K562 (cell line): Measurements from ENCODE around the gene HES4. TPM values are rescaled to one million over a fixed set of nuclear protein-coding genes. Genes with fewer than 3 reads are reported as not detected.

Source experiments
- ARHGAP35 ChIP-seq: fragments of 450-650 bp; IDR thresholded peaks from 2 replicates; pipeline ENCODE4 v1.6.1; 2018; ENCODE audit not compliant: partially characterized antibody
- DIDO1 ChIP-seq: fragments of 450-650 bp; IDR thresholded peaks from 2 replicates; pipeline ENCODE4 v1.6.1; 2016; ENCODE audit warnings: low read depth, missing biosample characterization, missing genetic modification characterization
- DPF2 ChIP-seq: fragments of 450-650 bp; IDR thresholded peaks from 2 replicates; pipeline ENCODE4 v1.6.1; 2016
- HEY1 ChIP-seq: fragments of 250-450 bp; sonication (Bioruptor Pico); IDR thresholded peaks from 2 replicates; pipeline ENCODE4 v1.5.0; 2020; ENCODE audit warnings: mild to moderate bottlenecking, moderate library complexity, borderline replicate concordance
- IRF2 ChIP-seq: sonication (generic); formaldehyde crosslinking; IDR thresholded peaks from 2 replicates; pipeline ENCODE4 v1.8.1; 2022; ENCODE audit warnings: mild to moderate bottlenecking, missing genetic modification reagents
- JUN ChIP-seq, 2 experiments: sonication (generic) in 1 of 2; formaldehyde crosslinking in 1 of 2; IDR thresholded peaks; 2 replicates each; pipeline versions ENCODE4 v1.6.1 to v1.8.0; 2012 to 2022; ENCODE audit warnings: borderline replicate concordance in 2 of 2, mild to moderate bottlenecking in 2 of 2, improper control_type of control experiment in 1 of 2, low read depth in 1 of 2, low read length in 1 of 2, missing genetic modification reagents in 1 of 2
- L3MBTL2 ChIP-seq: fragments of 450-650 bp; IDR thresholded peaks from 2 replicates; pipeline ENCODE4 v1.6.1; 2016; ENCODE audit warnings: mild to moderate bottlenecking, moderate library complexity
- MEIS2 ChIP-seq: fragments of 450-650 bp; IDR thresholded peaks from 2 replicates; pipeline ENCODE4 v1.6.1; 2014; ENCODE audit warnings: mild to moderate bottlenecking; ENCODE audit not compliant: partially characterized antibody
- OTX1 ChIP-seq: fragments of 450-650 bp; formaldehyde crosslinking; IDR thresholded peaks from 2 replicates; pipeline ENCODE4 v1.4.0; 2022; ENCODE audit warnings: mild to moderate bottlenecking
- POLR2AphosphoS2 ChIP-seq: IDR thresholded peaks from 2 replicates; pipeline ENCODE4 v1.6.1; 2012; ENCODE audit warnings: low read length, improper control_type of control experiment
- RAD51 ChIP-seq: fragments of 450-650 bp; IDR thresholded peaks from 2 replicates; pipeline ENCODE4 v1.7.1; 2016; ENCODE audit warnings: low read depth, mild to moderate bottlenecking, borderline replicate concordance
- RBFOX2 ChIP-seq: fragments of 200-400 bp; formaldehyde crosslinking; IDR thresholded peaks from 2 replicates; pipeline ENCODE4 v1.6.1; 2017; ENCODE audit warnings: low read depth, mild to moderate bottlenecking, low read length, moderate library complexity
- SMARCB1 ChIP-seq: IDR thresholded peaks from 2 replicates; pipeline ENCODE4 v1.6.1; 2011; ENCODE audit warnings: improper control_type of control experiment, low read depth; ENCODE audit not compliant: insufficient read length
- STAT5B ChIP-seq: fragments of 250-450 bp; sonication (Bioruptor Pico); IDR thresholded peaks from 2 replicates; pipeline ENCODE4 v1.8.0; 2021; ENCODE audit warnings: mild to moderate bottlenecking, inconsistent platforms
- TBP ChIP-seq: optimal IDR thresholded peaks from 2 replicates; pipeline ENCODE3; 2011; ENCODE audit warnings: low read depth, low read length, improper control_type of control experiment
- YY1 ChIP-seq, 3 experiments: IDR thresholded peaks; 2 replicates each; pipeline ENCODE4 v1.6.1; 2011; ENCODE audit warnings: low read length in 2 of 3, mild to moderate bottlenecking in 2 of 3, moderate library complexity in 2 of 3, borderline replicate concordance in 1 of 3, control low read depth in 1 of 3, low read depth in 1 of 3; ENCODE audit not compliant: insufficient read depth in 3 of 3, insufficient replicate concordance in 2 of 3, control insufficient read depth in 1 of 3, insufficient read length in 1 of 3; ENCODE audit errors: extremely low read depth in 1 of 3
- ZKSCAN8 ChIP-seq: fragments of 200-800 bp; sonication (Bioruptor generic); IDR thresholded peaks from 2 replicates; pipeline ENCODE4 v1.6.1; 2016; ENCODE audit warnings: missing genetic modification characterization, missing compliant biosample characterization
- polyA plus RNA-seq, 8 experiments: library from polyadenylated mRNA; depleted of rRNA in 4 of 8; stranded (reverse) in 5 of 8; unstranded in 3 of 8; fragments of >200 nt; fragmentation: Nextera tagmentation in 2 of 8; fragmentation: Illumina TruSeq in 1 of 8; extraction: Ambion mirVana in 2 of 8; extraction: Trizol in 1 of 8; gene quantifications; 2 replicates each; pipeline versions ENCODE4 v1.2.1 to v1.2.3, GENCODE V29; 2011 to 2014; ENCODE audit warnings: inconsistent platforms in 1 of 8, missing spikeins in 1 of 8
- total RNA-seq, 7 experiments: library from RNA; depleted of rRNA in 6 of 7; stranded (reverse); fragments of >200 nt in 6 of 7; fragmentation: Illumina TruSeq in 2 of 7; extraction: Trizol in 2 of 7; gene quantifications; 2 replicates each; pipeline versions ENCODE4 v1.2.1 to v1.2.3, GENCODE V29; 2011 to 2021; ENCODE audit warnings: low replicate concordance in 1 of 7
- TF ChIP-seq, protein P1 (sequence below): fragments of 200-800 bp; sonication (Bioruptor generic); IDR thresholded peaks from 2 replicates; pipeline ENCODE4 v1.6.1; 2017; ENCODE audit warnings: missing genetic modification characterization, missing compliant biosample characterization
- TF ChIP-seq, protein P2 (sequence below): fragments of 450-650 bp; IDR thresholded peaks from 2 replicates; pipeline ENCODE4 v1.6.1; 2017; ENCODE audit warnings: mild to moderate bottlenecking, moderate library complexity
- TF ChIP-seq, protein P3 (sequence below): fragments of 450-650 bp; formaldehyde crosslinking; conservative IDR thresholded peaks from 2 replicates; pipeline ENCODE4 v1.4.0; 2022; ENCODE audit warnings: mild to moderate bottlenecking, missing genetic modification characterization
- TF ChIP-seq, protein P4 (sequence below): sonication (generic); formaldehyde crosslinking; IDR thresholded peaks from 2 replicates; pipeline ENCODE4 v1.4.0; 2020; ENCODE audit warnings: mild to moderate bottlenecking, missing genetic modification reagents

The HES4 gene
- total and polyA plus RNA-seq, 9 of the 15 experiments (the other 6 are each of a cell fraction or from before 2014, with no cell fraction given) = 0.21 to 43.7 (median 5.3) TPM; not detected in 2

DNA sequence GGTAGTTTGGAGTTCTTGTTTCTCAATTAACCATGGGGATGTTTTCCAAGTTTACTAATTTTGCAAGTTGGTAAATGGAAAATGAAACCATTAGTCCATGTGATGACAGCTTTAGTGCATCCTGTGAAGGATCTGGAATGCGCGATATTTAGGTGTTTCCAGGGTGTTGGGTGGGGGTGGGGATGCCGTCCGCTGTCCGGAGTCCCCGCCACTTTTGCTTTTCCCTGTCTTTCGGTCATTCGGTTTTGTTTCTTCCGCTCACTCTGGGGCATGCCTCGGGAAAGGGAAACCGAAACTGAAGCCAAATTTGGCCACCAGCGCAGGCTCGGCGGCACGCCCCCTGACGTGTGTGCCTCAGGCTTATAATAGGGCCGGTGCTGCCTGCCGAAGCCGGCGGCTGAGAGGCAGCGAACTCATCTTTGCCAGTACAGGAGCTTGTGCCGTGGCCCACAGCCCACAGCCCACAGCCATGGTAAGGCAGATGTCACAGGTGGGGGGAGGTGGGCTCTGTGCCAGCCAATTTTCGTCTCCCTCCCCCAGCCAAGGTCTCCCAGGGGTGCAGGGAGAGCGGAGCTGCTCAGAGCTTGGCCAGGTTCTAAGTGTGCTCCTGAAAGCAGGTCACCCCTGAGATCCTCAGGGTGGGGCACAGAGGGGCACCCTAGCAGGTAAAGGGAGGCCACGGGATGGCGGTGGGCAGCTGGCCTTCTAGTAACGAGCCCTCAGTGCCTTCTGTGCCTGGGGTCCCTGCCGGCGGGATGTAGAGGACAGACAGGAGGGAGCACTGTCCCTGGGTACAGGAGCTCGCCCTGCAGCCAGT lies 13.4 kb upstream of the HES4 start, which contains the start of gene ISG15 (continued):
- peak in 1 of 3 experiments; percentile 33 for TF ChIP-seq YY1 (IDR thresholded peaks at IDR 0.05; ENCODE audit: borderline replicate concordance in 1 of 3, control insufficient read depth in 1 of 3, extremely low read depth in 1 of 3, insufficient read depth in 3 of 3, insufficient read length in 1 of 3, insufficient replicate concordance in 2 of 3, low read depth in 1 of 3, low read length in 2 of 3)
- TF ChIP-seq, protein P1, sequence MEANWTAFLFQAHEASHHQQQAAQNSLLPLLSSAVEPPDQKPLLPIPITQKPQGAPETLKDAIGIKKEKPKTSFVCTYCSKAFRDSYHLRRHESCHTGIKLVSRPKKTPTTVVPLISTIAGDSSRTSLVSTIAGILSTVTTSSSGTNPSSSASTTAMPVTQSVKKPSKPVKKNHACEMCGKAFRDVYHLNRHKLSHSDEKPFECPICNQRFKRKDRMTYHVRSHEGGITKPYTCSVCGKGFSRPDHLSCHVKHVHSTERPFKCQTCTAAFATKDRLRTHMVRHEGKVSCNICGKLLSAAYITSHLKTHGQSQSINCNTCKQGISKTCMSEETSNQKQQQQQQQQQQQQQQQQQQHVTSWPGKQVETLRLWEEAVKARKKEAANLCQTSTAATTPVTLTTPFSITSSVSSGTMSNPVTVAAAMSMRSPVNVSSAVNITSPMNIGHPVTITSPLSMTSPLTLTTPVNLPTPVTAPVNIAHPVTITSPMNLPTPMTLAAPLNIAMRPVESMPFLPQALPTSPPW = peak; percentile 45
- no peak for TF ChIP-seq ARHGAP35
- TF ChIP-seq, protein P2, sequence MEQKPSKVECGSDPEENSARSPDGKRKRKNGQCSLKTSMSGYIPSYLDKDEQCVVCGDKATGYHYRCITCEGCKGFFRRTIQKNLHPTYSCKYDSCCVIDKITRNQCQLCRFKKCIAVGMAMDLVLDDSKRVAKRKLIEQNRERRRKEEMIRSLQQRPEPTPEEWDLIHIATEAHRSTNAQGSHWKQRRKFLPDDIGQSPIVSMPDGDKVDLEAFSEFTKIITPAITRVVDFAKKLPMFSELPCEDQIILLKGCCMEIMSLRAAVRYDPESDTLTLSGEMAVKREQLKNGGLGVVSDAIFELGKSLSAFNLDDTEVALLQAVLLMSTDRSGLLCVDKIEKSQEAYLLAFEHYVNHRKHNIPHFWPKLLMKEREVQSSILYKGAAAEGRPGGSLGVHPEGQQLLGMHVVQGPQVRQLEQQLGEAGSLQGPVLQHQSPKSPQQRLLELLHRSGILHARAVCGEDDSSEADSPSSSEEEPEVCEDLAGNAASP = no peak
- TF ChIP-seq L3MBTL2 = peak; percentile 54; the same call in 1 of the 2 replicates
- TF ChIP-seq, protein P3, sequence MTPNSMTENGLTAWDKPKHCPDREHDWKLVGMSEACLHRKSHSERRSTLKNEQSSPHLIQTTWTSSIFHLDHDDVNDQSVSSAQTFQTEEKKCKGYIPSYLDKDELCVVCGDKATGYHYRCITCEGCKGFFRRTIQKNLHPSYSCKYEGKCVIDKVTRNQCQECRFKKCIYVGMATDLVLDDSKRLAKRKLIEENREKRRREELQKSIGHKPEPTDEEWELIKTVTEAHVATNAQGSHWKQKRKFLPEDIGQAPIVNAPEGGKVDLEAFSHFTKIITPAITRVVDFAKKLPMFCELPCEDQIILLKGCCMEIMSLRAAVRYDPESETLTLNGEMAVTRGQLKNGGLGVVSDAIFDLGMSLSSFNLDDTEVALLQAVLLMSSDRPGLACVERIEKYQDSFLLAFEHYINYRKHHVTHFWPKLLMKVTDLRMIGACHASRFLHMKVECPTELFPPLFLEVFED (CRISPR knock-in tag) = no peak
- TF ChIP-seq MEIS2 = peak; percentile 97
- no peak for TF ChIP-seq ZKSCAN8 (CRISPR knock-in tag)
- no peak for TF ChIP-seq STAT5B (CRISPR knock-in tag)
- TF ChIP-seq DIDO1 = peak; percentile 49; the same call in 1 of the 2 replicates
- peak; percentile 62 for TF ChIP-seq TBP
- TF ChIP-seq, protein P4, sequence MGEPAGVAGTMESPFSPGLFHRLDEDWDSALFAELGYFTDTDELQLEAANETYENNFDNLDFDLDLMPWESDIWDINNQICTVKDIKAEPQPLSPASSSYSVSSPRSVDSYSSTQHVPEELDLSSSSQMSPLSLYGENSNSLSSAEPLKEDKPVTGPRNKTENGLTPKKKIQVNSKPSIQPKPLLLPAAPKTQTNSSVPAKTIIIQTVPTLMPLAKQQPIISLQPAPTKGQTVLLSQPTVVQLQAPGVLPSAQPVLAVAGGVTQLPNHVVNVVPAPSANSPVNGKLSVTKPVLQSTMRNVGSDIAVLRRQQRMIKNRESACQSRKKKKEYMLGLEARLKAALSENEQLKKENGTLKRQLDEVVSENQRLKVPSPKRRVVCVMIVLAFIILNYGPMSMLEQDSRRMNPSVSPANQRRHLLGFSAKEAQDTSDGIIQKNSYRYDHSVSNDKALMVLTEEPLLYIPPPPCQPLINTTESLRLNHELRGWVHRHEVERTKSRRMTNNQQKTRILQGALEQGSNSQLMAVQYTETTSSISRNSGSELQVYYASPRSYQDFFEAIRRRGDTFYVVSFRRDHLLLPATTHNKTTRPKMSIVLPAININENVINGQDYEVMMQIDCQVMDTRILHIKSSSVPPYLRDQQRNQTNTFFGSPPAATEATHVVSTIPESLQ (CRISPR knock-in tag) = 0 out of 2 replicates have a peak, but pooled peaks have one; percentile 18
- peak; percentile 23; the same call in 1 of the 2 replicates for TF ChIP-seq RAD51
- TF ChIP-seq OTX1 (CRISPR knock-in tag) = no peak
- TF ChIP-seq JUN (IDR thresholded peaks at IDR 0.05; ENCODE audit: borderline replicate concordance, low read depth, low read length) = peak; percentile 40; the same call in 1 of the 2 replicates
- TF ChIP-seq JUN (CRISPR knock-in tag; IDR thresholded peaks at IDR 0.05; ENCODE audit: borderline replicate concordance) = peak; percentile 91
- TF ChIP-seq IRF2 (CRISPR knock-in tag) = peak; percentile 100
- no peak for TF ChIP-seq HEY1
- TF ChIP-seq SMARCB1 = no peak
- TF ChIP-seq RBFOX2 = peak; percentile 77
- TF ChIP-seq POLR2AphosphoS2 = no peak
- peak; percentile 85 for TF ChIP-seq DPF2
